PC-3 (cell line): Measurements from ENCODE around the gene C11orf68. TPM values are rescaled to one million over a fixed set of nuclear protein-coding genes. Genes with fewer than 3 reads are reported as not detected.

Experiments used
- ATAC-seq: fragments of 200-7000 bp; cut with Tn5 transposase; 2 replicates; pipeline ENCODE4 v1.9.1; 2020; ENCODE audit warnings: mild to moderate bottlenecking, moderate library complexity
- BruUV-seq: library from RNA; stranded (reverse); fragments of 400-500 nt; replicated peaks from 2 replicates; lab custom pipeline; 2021; lab: Mats Ljungman, UMichigan
- CTCF ChIA-PET: fragments of 300-600 bp; sonication (Branson Sonifier 250); formaldehyde crosslinking; loops from one replicate; lab custom pipeline; 2022; ENCODE audit warnings: antibody characterized with exemption; lab: Charles Lee
- POLR2A ChIA-PET: fragments of 300-600 bp; sonication (Branson Sonifier 250); formaldehyde crosslinking; loops from one replicate; lab custom pipeline; 2022; ENCODE audit warnings: antibody characterized with exemption; ENCODE audit not compliant: unreplicated experiment; lab: Charles Lee
- DNase-seq: peaks from one replicate; pipeline ENCODE4 v3.0.0-alpha.2; 2015
- H2AFZ ChIP-seq: fragments of 300-600 bp; sonication (generic); 2 replicates; pipeline ENCODE4 v1.6.0; 2016; ENCODE audit warnings: antibody characterized with exemption, low read length
- H3F3A ChIP-seq: fragments of 300-600 bp; sonication (generic); one replicate; pipeline ENCODE4 v1.6.0; 2017; ENCODE audit warnings: antibody characterized with exemption, low read length, control low read depth, mild to moderate bottlenecking; ENCODE audit not compliant: unreplicated experiment
- H3K27ac ChIP-seq: fragments of 300-600 bp; sonication (generic); 2 replicates; pipeline ENCODE4 v1.5.1; 2016; ENCODE audit warnings: mild to moderate bottlenecking, low read length
- H3K27me3 ChIP-seq: fragments of 300-600 bp; sonication (generic); 2 replicates; pipeline ENCODE4 v1.6.1; 2016; ENCODE audit warnings: low read length, mixed read lengths
- H3K36me3 ChIP-seq: fragments of 300-600 bp; sonication (generic); 2 replicates; pipeline ENCODE4 v1.6.1; 2016; ENCODE audit warnings: low read depth, mixed run types, low read length, mixed read lengths
- H3K4me1 ChIP-seq: fragments of 300-600 bp; sonication (generic); 2 replicates; pipeline ENCODE4 v1.5.1; 2016; ENCODE audit warnings: low read length; ENCODE audit not compliant: insufficient read depth
- H3K4me2 ChIP-seq: fragments of 300-600 bp; sonication (generic); 2 replicates; pipeline ENCODE4 v1.6.0; 2016; ENCODE audit warnings: low read length
- H3K4me3 ChIP-seq: fragments of 300-600 bp; sonication (generic); 2 replicates; pipeline ENCODE4 v1.5.1; 2016; ENCODE audit warnings: mild to moderate bottlenecking, low read length, mixed read lengths
- H3K79me2 ChIP-seq: fragments of 300-600 bp; sonication (generic); 2 replicates; pipeline ENCODE4 v1.6.1; 2017; ENCODE audit warnings: low read length, mixed read lengths
- H3K9ac ChIP-seq: fragments of 300-600 bp; sonication (generic); 2 replicates; pipeline ENCODE4 v1.6.0; 2016; ENCODE audit warnings: mild to moderate bottlenecking, low read length
- H3K9me2 ChIP-seq: fragments of 300-600 bp; sonication (generic); replicated peaks from 2 replicates; pipeline ENCODE4 v1.6.1; 2016; ENCODE audit warnings: mixed run types, low read length, mixed read lengths
- H3K9me3 ChIP-seq: fragments of 300-600 bp; sonication (generic); 2 replicates; pipeline ENCODE4 v1.6.1; 2016; ENCODE audit warnings: low read length, mixed read lengths
- H4K20me1 ChIP-seq: fragments of 300-600 bp; sonication (generic); 2 replicates; pipeline ENCODE4 v1.6.1; 2016; ENCODE audit warnings: low read length, mixed read lengths
- CTCF ChIP-seq: fragments of 300-600 bp; sonication (generic); conservative IDR thresholded peaks from 2 replicates; pipeline ENCODE4 v1.5.1; 2017; ENCODE audit warnings: antibody characterized with exemption, low read depth, mild to moderate bottlenecking, low read length
- EZH2 ChIP-seq: fragments of 300-600 bp; sonication (generic); IDR thresholded peaks from one replicate; pipeline ENCODE4 v1.6.1; 2017; ENCODE audit warnings: antibody characterized with exemption, mild to moderate bottlenecking, low read length; ENCODE audit not compliant: unreplicated experiment
- EZH2phosphoT487 ChIP-seq: fragments of 300-600 bp; sonication (generic); IDR thresholded peaks from 2 replicates; pipeline ENCODE4 v1.6.1; 2018; ENCODE audit warnings: mild to moderate bottlenecking, antibody characterized with exemption, low read length, borderline replicate concordance
- intact Hi-C: fragments of 100-400 bp; cut with micrococcal nuclease; formaldehyde crosslinking; loops from 2 replicates; pipeline ENCODE4 v1.9.0; 2023
- total RNA-seq: library from RNA; depleted of rRNA; stranded (reverse); fragments of >200 nt; gene quantifications from 2 replicates; pipeline ENCODE4 v1.2.3, GENCODE V29; 2014

The C11orf68 gene
- total RNA-seq, 1 experiment from 2014 or later = 61.3 TPM

- H3K36me3 ChIP-seq = peaks cover 17% of the 10 kb centered on the region; the same call in 1 of the 2 replicates
- H3K9me2 ChIP-seq = no peaks in the 10 kb centered on the region
- POLR2A ChIA-PET = no interaction called here
- H3F3A ChIP-seq = peaks cover 5% of the 10 kb centered on the region
- peaks cover 22% of the 10 kb centered on the region for H3K4me1 ChIP-seq
- no TSS peak for BruUV-seq
- CTCF ChIA-PET = no interaction called here
- no peaks in the 10 kb centered on the region for H3K9me3 ChIP-seq
- H2AFZ ChIP-seq = no peak overlapping the region
- H3K27me3 ChIP-seq = no peaks in the 10 kb centered on the region
- ATAC-seq (no peak), DNase-seq (no peak)
- H3K4me3 ChIP-seq = no peak overlapping the region
- H3K4me2 ChIP-seq = no peak overlapping the region
- H3K79me2 ChIP-seq = peaks cover 50% of the 10 kb centered on the region
- TF ChIP-seq EZH2phosphoT487 (no peak), EZH2 (no peak), CTCF (no peak)
- 0 out of 2 replicates have a peak, but pooled peaks cover 6% of the 10 kb centered on the region for H4K20me1 ChIP-seq
- H3K27ac ChIP-seq = no peak overlapping the region
- H3K9ac ChIP-seq = no peak overlapping the region
- intact Hi-C loops = no loop called here
These were observed 3.0 kb upstream of the C11orf68 start for GRCh38 chr11:65921876-65922275.

- Histone ChIP-seq H3K9me2 (no peaks in the 10 kb centered on the region), H3F3A (peaks cover 8% of the 10 kb centered on the region), H3K36me3 (peaks cover 17% of the 10 kb centered on the region; the same call in 1 of the 2 replicates), H3K4me1 (peaks cover 30% of the 10 kb centered on the region), H4K20me1 (0 out of 2 replicates have a peak, but pooled peaks cover 6% of the 10 kb centered on the region), H3K9ac (peak overlapping the region; percentile 76), H3K27me3 (no peaks in the 10 kb centered on the region), H3K27ac (no peak overlapping the region), H3K4me3 (peak overlapping the region; percentile 82), H3K4me2 (peak overlapping the region; percentile 93), H3K9me3 (no peaks in the 10 kb centered on the region), H2AFZ (no peak overlapping the region), H3K79me2 (peaks cover 58% of the 10 kb centered on the region)
- ChIA-PET POLR2A (interaction anchor here (0.6 kb wide), 1 partner anchor 27 kb away, joined by 5 read pairs; no protein-coding TSS in a partner anchor), CTCF (no interaction called here)
- no peak for ATAC-seq
- no peak for DNase-seq
- intact Hi-C loops = no loop called here
- BruUV-seq = no TSS peak
- TF ChIP-seq CTCF (no peak), EZH2phosphoT487 (no peak), EZH2 (no peak)
These were observed 2.2 kb upstream of the C11orf68 start for GRCh38 chr11:65921033-65921555.

GRCh38 chr11:65920372-65920802 is 1.5 kb upstream of the C11orf68 start:
- Histone ChIP-seq H3F3A (peaks cover 8% of the 10 kb centered on the region), H3K9me2 (no peaks in the 10 kb centered on the region), H3K27ac (peak overlapping the region; percentile 29), H3K4me2 (peak overlapping the region; percentile 93), H2AFZ (no peak overlapping the region), H3K79me2 (peaks cover 62% of the 10 kb centered on the region), H3K9me3 (no peaks in the 10 kb centered on the region), H4K20me1 (0 out of 2 replicates have a peak, but pooled peaks cover 6% of the 10 kb centered on the region), H3K9ac (peak overlapping the region; percentile 76), H3K4me3 (peak overlapping the region; percentile 82), H3K27me3 (no peaks in the 10 kb centered on the region), H3K36me3 (peaks cover 17% of the 10 kb centered on the region; the same call in 1 of the 2 replicates), H3K4me1 (peaks cover 37% of the 10 kb centered on the region)
- TF ChIP-seq CTCF = no peak
- no peak for TF ChIP-seq EZH2
- TF ChIP-seq EZH2phosphoT487 = no peak
- DNase-seq (peak; percentile 39), ATAC-seq (no peak)
- intact Hi-C loops = no loop called here
- CTCF ChIA-PET = no interaction called here
- POLR2A ChIA-PET = no interaction called here
- BruUV-seq = no TSS peak
